Central memory CD8-positive, alpha-beta T cell (primary cell): ENCODE data around the gene CDC34.
A peak's percentile ranks its signal among the peaks of the same experiment; 100 is the strongest.

ENCODE experiments used
- ATAC-seq: fragments of 150-1000 bp; cut with Tn5 transposase; replicated peaks from 2 replicates; pipeline ENCODE4 v1.10.0; 2022; ENCODE audit warnings: mild to moderate bottlenecking, moderate FRiP score, moderate number of reproducible peaks; ENCODE audit not compliant: poor library complexity, severe bottlenecking; ENCODE audit errors: extremely low read depth
- DNase-seq, 2 donors: peaks; one replicate each; pipeline ENCODE4 v3.0.0; 2021; ENCODE audit warnings: low spot score in 2 of 2
- H3K27ac Mint-ChIP-seq: one replicate; pipeline ENCODE4 v1.8.0; 2022; ENCODE audit warnings: low read depth, mild to moderate bottlenecking, moderate library complexity, mixed read lengths
- H3K27me3 Mint-ChIP-seq: one replicate; pipeline ENCODE4 v1.8.0; 2022; ENCODE audit warnings: mixed read lengths
- H3K36me3 Mint-ChIP-seq: one replicate; pipeline ENCODE4 v1.8.0; 2022; ENCODE audit warnings: mild to moderate bottlenecking, moderate library complexity, mixed read lengths; ENCODE audit not compliant: insufficient read depth
- H3K4me1 Mint-ChIP-seq: one replicate; pipeline ENCODE4 v1.8.0; 2022; ENCODE audit warnings: mixed read lengths
- H3K4me3 Mint-ChIP-seq: one replicate; pipeline ENCODE4 v1.8.0; 2022; ENCODE audit warnings: mild to moderate bottlenecking, moderate library complexity, mixed read lengths
- H3K9me3 Mint-ChIP-seq: one replicate; pipeline ENCODE4 v1.8.0; 2022; ENCODE audit warnings: mixed read lengths

CDC34 gene, protein sequence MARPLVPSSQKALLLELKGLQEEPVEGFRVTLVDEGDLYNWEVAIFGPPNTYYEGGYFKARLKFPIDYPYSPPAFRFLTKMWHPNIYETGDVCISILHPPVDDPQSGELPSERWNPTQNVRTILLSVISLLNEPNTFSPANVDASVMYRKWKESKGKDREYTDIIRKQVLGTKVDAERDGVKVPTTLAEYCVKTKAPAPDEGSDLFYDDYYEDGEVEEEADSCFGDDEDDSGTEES

DNA sequence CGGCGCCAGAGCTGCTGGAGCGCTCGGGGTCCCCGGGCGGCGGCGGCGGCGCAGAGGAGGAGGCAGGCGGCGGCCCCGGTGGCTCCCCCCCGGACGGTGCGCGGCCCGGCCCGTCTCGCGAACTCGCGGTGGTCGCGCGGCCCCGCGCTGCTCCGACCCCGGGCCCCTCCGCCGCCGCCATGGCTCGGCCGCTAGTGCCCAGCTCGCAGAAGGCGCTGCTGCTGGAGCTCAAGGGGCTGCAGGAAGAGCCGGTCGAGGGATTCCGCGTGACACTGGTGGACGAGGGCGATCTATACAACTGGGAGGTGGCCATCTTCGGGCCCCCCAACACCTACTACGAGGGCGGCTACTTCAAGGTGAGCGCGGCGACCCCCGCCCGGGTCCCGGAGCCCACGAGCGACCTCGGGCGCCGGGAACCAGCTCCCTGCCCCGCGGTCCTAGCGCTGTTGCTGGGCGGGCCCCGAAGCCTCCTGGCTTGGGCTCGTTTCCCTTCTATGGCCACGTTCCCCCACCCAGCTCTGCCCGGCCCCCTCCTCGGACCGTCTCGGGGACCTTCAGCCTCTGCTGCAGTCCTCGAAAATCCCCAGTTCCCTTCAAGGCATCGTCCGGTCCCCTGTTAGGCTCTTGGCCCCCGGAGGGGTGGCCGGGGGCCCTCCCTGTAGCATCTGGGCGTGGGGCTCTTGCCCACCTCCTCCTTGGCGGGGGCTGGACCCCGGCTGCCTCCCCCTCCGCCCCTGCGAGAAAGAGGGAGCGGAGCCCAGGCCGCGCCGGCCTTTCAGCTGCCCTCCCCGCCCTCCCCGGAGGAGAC lies at the start of gene CDC34:
CDC34 (plus strand) TSS at position 8 of the 808 bp plus-strand sequence; CDS start at position 180, 172 bp downstream.
- DNase-seq (no peak), ATAC-seq (peak; percentile 29)
- peaks cover 6% of the 10 kb centered on the region for H3K36me3 Mint-ChIP-seq

DNA sequence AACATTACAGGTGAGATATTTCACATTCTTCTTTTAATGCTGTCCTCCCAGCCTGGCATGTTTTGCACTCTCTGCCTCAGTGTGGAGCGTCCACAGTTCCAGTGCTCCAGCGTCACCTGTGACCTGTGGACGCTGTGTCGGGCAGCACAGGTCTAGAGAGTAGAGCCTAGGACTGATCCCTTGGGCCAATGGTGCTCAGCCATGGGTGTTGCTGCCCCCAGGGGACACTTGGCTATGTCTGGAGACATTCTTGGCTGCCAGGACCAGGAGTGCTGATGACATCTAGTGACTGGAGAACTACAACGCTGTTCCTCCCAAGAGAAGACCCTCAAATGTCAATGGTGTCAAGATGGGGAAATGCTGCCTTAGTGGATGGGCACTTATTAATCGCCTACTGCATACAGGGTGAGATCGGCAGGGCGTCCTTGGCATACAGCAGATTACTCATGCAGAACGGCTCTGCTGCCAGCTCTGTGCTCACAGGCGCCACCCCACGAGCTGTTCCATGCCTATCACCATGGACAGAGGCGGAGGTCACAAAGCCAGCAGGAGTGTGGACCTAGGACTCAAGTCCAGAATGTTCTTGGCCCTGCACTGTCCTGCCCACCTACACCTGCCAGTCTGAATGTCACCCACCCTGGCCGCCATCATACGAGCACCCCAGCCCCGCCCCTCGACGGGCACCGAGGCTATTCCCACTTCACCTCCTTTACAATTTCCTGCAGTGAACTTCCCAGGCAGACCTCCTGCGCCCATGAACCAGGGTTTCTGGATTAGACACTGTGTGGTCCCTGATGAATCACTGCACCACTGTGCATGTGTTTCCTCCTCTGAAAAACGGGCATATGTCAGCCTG lies 49.1 kb upstream of the CDC34 start:
- DNase-seq (no peak), ATAC-seq (no peak)
- peaks cover 9% of the 10 kb centered on the region for H3K27me3 Mint-ChIP-seq
- peaks cover 25% of the 10 kb centered on the region for H3K36me3 Mint-ChIP-seq
- H3K4me1 Mint-ChIP-seq = peaks cover 14% of the 10 kb centered on the region
- no peak overlapping the region for H3K27ac Mint-ChIP-seq
- H3K9me3 Mint-ChIP-seq = peaks cover 16% of the 10 kb centered on the region
- H3K4me3 Mint-ChIP-seq = no peak overlapping the region

More for the DNA sequence above, at the start of gene CDC34:
- Mint-ChIP-seq H3K9me3 (no peaks in the 10 kb centered on the region), H3K4me1 (peaks cover 15% of the 10 kb centered on the region), H3K27me3 (no peaks in the 10 kb centered on the region), H3K4me3 (peak within 1 kb of the TSS; percentile 83), H3K27ac (peak within 1 kb of the TSS; percentile 75)

DNA sequence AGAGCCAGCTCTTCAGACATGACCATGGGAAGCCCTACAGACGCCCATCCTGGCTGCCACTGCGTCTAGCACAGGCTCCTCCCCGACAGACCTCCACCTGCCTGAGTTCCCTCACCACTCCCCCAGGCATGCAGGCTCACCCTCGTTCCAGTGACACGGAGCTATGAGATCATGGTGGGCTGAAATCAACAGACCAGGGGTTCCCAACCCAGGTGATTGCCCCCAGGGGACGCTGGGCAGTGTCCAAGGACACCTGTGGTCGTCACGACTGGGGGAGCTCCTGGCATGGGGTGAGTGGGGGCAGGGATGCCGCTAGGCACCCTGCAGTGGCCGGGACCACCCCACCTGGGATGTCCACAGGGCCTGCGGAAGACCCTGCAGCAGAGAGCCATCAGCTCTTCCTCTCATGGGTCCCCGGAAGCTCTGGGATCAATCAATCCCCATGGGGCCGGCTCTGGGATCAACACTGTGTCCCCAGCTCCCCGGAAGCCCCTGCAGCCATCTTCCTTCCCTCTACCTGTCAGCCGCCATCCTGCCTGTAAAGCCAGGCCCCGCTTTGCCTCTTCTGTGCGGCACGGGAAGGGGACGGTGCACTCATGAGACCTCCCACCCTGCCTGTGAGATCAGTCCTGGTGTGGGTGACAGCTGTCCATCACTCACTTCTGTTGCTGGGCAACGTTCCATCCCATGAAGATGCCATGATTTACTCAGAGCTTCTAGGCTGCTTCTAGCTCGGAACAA lies 48.1 kb upstream of the CDC34 start:
- no peak for ATAC-seq
- Mint-ChIP-seq H3K36me3 (peaks cover 28% of the 10 kb centered on the region), H3K27me3 (peaks cover 9% of the 10 kb centered on the region), H3K4me1 (peaks cover 14% of the 10 kb centered on the region), H3K9me3 (peaks cover 16% of the 10 kb centered on the region), H3K4me3 (no peak overlapping the region), H3K27ac (no peak overlapping the region)
- no peak for DNase-seq

DNA sequence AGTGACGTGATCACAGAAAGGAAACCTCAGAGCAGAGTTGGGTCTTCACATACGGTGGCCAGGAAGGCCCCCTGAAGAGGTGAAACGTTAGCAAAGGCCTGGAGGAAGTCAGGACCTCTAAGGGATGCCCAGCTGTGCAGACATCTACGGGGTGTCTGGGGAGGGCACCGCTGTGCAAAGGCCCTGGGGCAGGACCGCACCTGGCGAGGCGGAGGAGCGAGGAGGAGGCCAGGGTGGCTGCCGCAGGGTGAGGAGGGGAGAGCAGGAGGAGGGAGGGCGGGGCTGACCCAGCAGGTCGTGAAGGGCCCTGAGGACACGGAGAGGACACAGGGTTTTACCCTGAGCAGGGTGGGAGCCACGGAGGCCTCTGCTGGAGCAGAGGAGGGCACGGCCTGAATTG lies 47.1 kb upstream of the CDC34 start:
- peaks cover 30% of the 10 kb centered on the region for H3K36me3 Mint-ChIP-seq
- peaks cover 9% of the 10 kb centered on the region for H3K27me3 Mint-ChIP-seq
- ATAC-seq = no peak

DNA sequence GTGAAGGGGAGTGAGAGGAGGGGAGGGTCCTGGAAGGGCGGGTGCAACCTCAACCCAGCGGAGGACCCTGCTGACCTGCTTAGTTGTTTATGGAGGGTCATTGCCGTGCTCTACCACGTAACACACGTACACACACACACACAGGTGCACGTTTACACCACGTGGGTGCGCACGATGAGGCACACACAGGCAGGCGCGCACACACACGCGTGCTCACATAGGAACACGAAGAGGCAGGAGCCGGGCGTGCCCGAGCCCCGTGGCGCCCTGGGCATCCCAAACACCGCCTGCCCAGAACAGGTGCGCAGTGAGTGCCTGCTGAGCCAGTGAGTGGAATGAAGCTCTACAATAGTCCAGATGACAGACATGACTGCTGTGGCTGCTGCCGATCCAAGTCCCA lies 46.5 kb upstream of the CDC34 start:
- DNase-seq (no peak), ATAC-seq (no peak)
- peaks cover 28% of the 10 kb centered on the region for H3K36me3 Mint-ChIP-seq
- peaks cover 14% of the 10 kb centered on the region for H3K4me1 Mint-ChIP-seq
- H3K4me3 Mint-ChIP-seq = no peak overlapping the region
- peaks cover 14% of the 10 kb centered on the region for H3K9me3 Mint-ChIP-seq
- peaks cover 9% of the 10 kb centered on the region for H3K27me3 Mint-ChIP-seq
- H3K27ac Mint-ChIP-seq = no peak overlapping the region

More for the DNA sequence above, 47.1 kb upstream of the CDC34 start:
- Mint-ChIP-seq H3K27ac (no peak overlapping the region), H3K4me1 (peaks cover 16% of the 10 kb centered on the region), H3K9me3 (peaks cover 16% of the 10 kb centered on the region), H3K4me3 (no peak overlapping the region)
- DNase-seq = no peak

DNA sequence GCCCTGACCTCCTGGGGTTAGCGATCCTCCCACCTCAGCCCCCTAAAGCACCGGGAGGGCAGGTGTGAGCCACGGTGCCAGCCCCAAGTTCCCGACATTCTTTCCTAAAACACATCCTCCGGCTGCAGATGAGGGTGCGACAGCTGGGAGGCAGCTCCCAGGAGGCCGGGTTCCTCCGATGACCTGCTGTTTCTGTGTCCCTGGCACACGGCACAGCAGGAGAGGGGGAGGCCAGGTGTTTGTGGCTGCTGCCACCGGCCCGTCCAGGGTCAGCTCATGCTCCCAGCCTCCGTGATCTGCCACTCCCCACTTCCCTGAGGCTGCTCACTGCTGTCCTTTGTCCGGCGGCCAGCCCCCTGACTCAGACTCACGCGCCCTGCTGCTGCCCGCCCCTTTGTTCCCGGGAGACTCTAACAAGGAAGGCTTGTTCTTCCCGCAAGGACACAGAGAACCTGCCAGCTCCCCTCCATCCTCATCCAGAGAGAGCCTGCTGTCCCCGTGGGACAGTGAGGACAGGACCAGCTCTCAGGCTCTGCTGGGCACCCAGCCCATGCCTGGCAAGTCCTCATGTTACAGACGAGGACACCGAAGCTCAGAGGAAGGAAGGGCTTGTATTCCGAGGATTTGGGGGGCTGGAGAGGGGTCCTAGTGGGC lies 45.9 kb upstream of the CDC34 start:
- no peak for DNase-seq
- peaks cover 8% of the 10 kb centered on the region for H3K4me1 Mint-ChIP-seq
- H3K4me3 Mint-ChIP-seq = no peak overlapping the region
- peaks cover 8% of the 10 kb centered on the region for H3K9me3 Mint-ChIP-seq
- H3K36me3 Mint-ChIP-seq = peaks cover 22% of the 10 kb centered on the region
- no peak for ATAC-seq
- H3K27me3 Mint-ChIP-seq = peaks cover 9% of the 10 kb centered on the region
- H3K27ac Mint-ChIP-seq = no peak overlapping the region

DNA sequence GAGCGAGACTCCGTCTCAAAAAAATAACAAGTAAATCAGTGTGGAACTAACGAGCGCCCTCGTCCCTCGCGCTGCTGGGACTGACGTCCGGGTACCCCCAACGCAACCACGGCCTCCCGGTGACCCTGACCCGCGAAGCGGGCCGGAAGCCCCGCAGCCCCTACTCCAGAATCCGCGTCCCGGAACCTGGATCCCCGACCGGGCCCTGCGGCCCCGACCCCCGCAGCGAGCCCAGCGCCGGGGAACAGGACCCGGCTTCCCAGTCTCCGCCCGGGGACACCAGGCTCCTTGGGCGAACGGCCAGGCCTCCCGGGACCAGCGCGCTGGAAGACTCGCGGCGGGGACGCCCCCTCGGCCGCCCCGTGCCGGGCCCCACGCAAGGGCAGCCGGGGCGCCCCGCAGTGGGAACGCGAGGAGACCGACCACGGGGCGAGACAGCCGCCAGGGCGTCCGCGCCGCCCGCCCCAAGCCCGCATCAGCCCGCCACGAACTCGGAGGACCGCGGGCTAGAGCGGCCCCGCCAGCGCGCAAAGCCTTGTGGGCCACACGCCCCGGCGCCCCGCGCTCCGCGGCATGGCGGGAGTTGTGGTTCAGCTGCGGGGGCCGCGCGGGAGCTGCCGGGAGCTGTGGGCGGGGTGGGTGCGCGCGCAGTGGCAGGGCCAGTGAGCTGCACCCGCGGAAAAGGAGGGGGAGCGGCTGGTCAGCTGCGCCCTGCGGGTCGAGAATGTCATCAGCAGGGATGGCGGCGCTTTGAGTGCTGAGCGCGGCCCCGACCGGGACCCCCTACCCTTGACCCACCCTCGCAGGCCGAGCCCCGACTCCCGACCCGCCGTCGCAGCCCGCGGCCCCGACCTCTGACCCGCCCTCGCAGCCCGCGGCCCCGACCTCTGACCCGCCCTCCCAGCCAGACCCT lies 42.8 kb upstream of the CDC34 start:
- peak; percentile 94 for ATAC-seq
- peak overlapping the region; percentile 76 for H3K4me3 Mint-ChIP-seq
- peaks cover 6% of the 10 kb centered on the region for H3K36me3 Mint-ChIP-seq
- H3K27me3 Mint-ChIP-seq = peaks cover 9% of the 10 kb centered on the region
- no peaks in the 10 kb centered on the region for H3K9me3 Mint-ChIP-seq
- H3K4me1 Mint-ChIP-seq = peaks cover 9% of the 10 kb centered on the region
- peak overlapping the region; percentile 74 for H3K27ac Mint-ChIP-seq
- DNase-seq = peak; percentile 82 to 84

DNA sequence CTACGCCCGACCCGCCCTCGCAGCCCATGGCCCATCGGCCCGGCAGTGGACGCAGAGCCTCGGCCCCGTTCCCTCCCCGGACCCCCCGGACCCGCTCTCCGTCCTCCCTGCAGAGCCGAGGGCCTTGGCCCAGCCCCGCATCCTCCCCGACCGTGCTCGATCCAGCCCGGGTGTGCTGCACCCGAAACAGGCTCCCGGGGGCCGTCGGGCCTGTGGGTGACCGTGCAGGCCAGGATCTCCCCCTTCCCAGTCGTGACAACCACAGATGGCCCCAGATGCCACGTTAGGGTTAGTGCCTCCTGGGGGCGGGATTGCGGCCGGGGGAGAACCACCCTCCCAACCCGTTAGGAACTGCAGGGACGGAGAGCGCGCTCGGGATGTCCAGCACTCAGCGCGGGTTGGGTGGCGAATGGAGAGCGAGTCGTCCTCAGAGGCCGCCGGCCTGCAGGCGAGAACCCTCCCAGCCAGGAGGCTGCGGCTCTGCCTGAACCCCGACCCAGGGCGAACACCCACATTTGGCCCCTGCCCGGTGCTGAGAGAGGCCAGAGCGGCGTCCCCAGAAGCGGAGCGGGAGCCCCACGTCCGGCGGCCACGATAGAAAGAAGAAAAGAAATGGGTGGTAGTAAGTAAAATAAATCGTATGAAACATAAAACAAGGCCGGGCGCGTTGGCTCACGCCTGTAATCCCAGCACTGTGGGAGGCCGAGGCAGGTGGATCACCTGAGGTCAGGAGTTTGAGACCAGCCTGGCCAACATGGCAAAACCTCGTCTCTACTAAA lies 42.0 kb upstream of the CDC34 start:
- Mint-ChIP-seq H3K9me3 (no peaks in the 10 kb centered on the region), H3K27ac (peak overlapping the region; percentile 74), H3K4me3 (peak overlapping the region; percentile 76), H3K27me3 (peaks cover 9% of the 10 kb centered on the region), H3K4me1 (peaks cover 12% of the 10 kb centered on the region), H3K36me3 (peaks cover 6% of the 10 kb centered on the region)
- ATAC-seq = no peak
- DNase-seq = no peak

DNA sequence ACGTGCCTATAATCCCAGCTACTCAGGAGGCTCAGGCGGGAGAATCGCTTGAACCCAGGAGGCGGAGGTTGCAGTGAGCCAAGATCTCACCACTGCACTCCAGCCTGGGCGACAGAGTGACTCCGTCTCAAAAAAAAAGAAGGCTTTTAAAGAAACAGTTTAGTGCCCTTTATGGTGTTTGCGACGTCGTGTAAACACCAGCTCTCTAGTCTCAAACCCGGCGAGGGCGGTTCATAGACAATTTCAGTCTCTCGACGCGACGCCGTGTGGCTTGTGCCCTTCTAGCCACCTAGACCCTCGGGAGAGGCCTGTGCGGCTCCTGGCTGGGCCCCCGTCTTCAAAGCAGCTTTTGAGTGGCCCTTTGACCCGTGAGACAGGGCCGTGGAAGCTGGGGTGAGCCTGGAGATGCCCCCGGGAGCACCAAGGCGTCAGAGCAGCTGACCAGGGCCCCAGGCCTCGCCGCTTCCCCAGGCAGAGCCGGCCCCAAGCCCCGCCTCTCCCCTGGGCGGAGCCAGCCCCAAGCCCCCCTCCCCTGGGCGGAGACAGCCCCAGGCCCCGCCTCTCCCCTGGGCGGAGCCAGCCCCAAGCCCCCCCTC lies 40.3 kb upstream of the CDC34 start:
- ATAC-seq (no peak), DNase-seq (no peak)
- Mint-ChIP-seq H3K4me3 (no peak overlapping the region), H3K9me3 (no peaks in the 10 kb centered on the region), H3K27ac (no peak overlapping the region), H3K27me3 (peaks cover 1% of the 10 kb centered on the region), H3K36me3 (peaks cover 8% of the 10 kb centered on the region), H3K4me1 (peaks cover 12% of the 10 kb centered on the region)

DNA sequence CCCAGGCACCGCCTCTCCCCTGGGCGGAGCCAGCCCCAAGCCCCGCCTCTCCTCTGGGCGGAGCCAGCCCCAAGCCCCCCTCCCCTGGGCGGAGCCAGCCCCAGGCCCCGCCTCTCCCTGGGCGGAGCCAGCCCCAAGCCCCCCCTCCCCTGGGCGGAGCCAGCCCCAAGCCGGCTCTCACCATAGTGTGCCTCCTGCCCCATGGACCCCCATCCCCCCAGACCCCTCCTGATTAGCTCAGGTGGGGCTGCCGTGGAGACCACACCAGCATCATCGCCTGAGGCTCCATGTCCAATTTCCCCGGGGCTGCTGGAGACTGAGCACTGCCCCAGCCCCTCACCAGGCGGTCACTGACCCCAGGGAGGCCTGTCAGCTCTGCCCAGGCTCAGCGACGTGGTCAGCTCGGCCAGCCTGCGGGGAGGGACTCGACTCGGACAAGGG lies 39.4 kb upstream of the CDC34 start:
- Mint-ChIP-seq H3K27ac (peak overlapping the region; percentile 82), H3K36me3 (peaks cover 8% of the 10 kb centered on the region), H3K4me1 (peaks cover 12% of the 10 kb centered on the region), H3K27me3 (no peaks in the 10 kb centered on the region), H3K9me3 (no peaks in the 10 kb centered on the region), H3K4me3 (no peak overlapping the region)
- no peak for DNase-seq
- no peak for ATAC-seq
